Suprapubic skin (tissue), 3 donors: ENCODE data around the gene TMEM164.

Source experiments
- POLR2A ChIP-seq, 2 donors: fragments of 450-650 bp; IDR thresholded peaks; one replicate each; pipeline ENCODE4 v1.6.1; 2017; ENCODE audit warnings: antibody characterized with exemption in 2 of 2, mild to moderate bottlenecking in 2 of 2, moderate library complexity in 2 of 2
- TF ChIP-seq, protein P1 (sequence below), 2 donors: fragments of 200-600 bp in 1 of 2; fragments of 450-650 bp in 1 of 2; sonication (generic) in 1 of 2; IDR thresholded peaks; one replicate each; pipeline ENCODE4 v1.5.1; 2016 to 2019; ENCODE audit warnings: antibody characterized with exemption in 2 of 2, mild to moderate bottlenecking in 1 of 2, moderate library complexity in 1 of 2

DNA sequence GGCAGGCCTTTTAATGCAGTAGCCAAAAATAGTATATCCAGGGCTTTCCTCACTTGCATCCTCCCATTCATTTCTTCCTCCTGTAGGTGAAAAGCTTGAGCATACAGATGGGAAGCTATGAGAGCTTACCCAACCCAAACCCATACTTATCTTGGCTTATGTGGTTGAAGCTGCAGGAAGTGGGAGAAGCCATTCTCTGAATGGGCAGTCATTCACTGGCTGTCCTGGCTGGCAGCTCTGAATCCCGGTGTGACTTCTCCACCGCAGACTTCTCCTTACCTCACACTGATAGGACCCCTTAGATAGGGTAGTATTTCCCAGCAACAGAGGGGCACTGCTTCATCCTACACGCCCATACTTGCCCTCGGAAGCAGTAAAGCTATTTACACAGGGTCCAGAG lies 189.6 kb downstream of the TMEM164 start:
- TF ChIP-seq, protein P1, sequence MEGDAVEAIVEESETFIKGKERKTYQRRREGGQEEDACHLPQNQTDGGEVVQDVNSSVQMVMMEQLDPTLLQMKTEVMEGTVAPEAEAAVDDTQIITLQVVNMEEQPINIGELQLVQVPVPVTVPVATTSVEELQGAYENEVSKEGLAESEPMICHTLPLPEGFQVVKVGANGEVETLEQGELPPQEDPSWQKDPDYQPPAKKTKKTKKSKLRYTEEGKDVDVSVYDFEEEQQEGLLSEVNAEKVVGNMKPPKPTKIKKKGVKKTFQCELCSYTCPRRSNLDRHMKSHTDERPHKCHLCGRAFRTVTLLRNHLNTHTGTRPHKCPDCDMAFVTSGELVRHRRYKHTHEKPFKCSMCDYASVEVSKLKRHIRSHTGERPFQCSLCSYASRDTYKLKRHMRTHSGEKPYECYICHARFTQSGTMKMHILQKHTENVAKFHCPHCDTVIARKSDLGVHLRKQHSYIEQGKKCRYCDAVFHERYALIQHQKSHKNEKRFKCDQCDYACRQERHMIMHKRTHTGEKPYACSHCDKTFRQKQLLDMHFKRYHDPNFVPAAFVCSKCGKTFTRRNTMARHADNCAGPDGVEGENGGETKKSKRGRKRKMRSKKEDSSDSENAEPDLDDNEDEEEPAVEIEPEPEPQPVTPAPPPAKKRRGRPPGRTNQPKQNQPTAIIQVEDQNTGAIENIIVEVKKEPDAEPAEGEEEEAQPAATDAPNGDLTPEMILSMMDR (IDR thresholded peaks at IDR 0.05) = no peak
- TF ChIP-seq POLR2A (IDR thresholded peaks at IDR 0.05) = no peak
